Measurements from ENCODE around the gene PIK3CG.
A peak's percentile ranks its signal among the peaks of the same experiment; 100 is the strongest.

PIK3CG gene

DNA sequence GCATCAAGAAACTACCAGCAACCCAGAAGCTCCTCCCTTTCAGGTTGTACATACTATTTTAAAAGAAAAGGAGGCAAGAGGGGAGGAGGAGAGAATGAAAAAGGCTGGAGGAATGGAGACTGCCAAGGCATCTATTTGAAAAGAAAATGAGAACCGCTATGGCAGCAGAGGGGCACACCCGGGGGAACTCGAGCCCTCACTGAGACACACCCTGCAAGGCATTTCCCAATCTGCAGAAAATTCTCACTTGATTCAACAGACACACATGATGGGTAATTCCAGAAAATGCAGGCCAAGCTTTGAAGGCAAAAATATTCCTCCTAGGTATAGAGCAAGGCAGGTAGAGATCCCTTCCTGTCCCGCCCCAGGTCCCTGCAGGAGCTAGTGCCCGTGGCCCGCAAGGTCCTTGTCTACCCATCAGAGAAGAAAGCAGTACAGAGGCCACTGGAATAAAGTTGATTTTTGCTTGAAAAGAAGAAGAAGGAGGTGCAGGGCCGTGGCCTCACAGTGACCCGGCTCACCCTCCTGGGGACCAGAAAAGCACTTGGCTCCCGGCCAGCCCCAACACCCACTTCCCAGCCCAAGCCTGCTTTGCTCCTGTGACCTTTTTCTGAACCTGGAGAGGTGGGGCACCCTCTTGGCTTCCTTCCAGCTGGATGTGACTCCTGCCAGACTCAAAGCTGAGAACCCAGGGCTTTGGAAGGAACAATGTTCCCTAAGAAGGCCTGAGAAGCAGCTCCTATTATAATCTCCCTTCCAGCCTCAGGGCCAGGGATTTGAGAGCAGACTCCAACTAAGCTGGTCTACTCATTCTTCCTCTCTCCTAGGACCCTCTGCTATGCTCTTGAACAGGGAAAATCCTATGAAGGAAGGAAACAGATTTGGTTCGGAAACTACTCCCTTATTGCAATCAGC, 6.2 kb upstream of the PIK3CG start:
- DNase-seq = no peak

DNA sequence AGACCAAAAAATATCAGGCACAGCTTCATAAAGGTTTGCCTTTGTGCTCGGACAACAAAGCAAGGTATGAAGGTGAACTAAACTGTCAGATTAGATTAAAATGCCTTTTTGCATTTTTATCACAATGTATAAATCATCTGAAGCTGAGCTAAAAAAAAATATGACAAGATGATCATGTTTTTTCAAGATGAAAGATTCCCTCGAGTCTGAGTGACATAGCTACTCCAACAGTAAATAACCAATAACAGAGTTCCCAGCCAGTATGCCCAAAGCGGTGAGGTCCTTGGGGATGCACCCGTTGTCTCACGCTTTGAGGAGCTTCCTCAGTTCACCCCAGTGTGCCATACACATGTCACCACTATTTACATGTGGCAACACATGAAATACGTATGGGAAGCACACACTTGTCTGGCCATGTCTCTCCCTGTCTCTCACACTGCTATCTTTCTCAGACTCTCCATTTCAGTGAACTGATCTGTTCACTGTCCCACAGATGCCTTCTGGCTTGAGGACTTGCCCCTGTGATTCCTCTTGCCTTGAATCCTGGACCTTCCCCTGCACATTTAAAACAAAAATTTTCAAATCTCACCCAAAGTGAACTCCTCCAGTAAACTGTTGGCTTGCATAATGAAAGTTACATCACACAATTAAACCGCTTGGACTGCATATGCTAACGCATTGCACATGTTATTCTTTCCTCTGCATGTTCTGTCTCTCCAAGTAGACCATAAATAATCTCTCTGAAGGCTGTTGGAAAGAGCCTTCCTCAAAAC, 2.6 kb upstream of the PIK3CG start:
- DNase-seq = no peak

DNA sequence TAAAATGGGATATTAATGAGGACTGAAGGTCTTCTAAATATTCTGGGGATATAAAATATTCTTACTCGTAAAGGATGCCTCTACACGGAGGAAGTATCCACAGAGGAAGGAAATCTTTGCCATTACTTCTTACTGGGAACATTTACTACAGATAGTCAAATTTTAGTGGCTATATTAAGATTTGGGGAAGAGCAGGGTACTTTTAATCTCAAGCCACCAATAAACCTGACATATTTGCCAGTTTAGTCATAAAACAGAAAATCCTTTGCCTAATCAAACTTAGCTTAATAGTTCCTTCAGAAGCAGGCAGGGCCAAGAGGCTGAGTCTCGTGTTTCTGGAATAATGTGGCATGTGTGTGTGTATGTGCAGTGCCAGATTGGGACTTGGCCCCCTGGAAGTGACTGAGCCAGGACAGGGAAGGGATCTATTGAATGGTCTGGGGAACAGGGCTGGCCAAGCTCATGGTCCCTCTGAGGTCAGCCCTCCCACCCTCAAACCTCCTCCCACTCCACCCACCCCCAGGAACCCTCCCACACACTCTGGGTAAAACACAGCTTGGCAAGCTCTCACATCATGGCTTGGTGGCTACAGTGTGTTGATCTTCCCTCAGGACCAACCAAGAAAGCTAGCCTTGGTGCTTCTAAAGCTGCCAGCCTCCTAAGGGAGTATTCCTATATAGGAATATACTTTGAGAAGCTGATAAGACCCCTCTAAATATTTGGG, 1.6 kb upstream of the PIK3CG start:
- no peak for DNase-seq

DNA sequence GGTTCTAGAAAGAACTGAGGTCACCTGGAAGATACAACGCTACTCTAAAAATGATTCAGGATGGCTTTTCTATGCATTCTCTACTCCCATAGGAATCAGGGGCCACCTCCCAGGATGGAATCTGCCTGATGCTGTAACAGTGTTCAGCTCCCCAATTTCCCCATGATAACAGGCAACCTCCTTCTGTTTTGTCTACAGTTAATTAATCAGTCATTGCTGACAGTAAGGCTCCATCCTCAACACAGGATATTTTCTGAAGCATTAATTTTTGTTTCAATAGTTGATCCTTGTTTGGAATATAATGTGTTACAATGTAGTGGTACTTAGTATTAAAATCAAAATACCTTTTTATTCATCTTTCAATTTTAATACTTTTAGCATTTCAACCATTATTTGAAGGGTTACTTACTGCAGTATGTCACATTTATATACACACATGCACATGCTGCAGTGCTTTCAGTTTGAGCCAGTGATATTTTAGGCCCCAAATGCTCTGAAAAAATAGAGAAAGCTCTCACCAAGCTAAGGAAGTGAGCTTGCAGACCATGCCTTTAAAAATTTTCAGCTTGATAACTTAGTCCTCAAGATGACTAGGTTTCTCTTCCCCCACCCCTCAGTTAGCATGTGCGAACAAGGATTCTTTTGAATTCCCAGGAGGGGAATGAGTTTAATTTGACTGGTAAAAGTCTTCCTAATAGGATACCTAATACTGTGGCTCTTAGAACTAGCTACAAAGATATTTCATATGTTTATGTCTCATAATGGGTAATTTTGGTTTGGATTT, 592 bp upstream of the PIK3CG start:
- peak in 1 of 2 donors; percentile 11 for DNase-seq

DNA sequence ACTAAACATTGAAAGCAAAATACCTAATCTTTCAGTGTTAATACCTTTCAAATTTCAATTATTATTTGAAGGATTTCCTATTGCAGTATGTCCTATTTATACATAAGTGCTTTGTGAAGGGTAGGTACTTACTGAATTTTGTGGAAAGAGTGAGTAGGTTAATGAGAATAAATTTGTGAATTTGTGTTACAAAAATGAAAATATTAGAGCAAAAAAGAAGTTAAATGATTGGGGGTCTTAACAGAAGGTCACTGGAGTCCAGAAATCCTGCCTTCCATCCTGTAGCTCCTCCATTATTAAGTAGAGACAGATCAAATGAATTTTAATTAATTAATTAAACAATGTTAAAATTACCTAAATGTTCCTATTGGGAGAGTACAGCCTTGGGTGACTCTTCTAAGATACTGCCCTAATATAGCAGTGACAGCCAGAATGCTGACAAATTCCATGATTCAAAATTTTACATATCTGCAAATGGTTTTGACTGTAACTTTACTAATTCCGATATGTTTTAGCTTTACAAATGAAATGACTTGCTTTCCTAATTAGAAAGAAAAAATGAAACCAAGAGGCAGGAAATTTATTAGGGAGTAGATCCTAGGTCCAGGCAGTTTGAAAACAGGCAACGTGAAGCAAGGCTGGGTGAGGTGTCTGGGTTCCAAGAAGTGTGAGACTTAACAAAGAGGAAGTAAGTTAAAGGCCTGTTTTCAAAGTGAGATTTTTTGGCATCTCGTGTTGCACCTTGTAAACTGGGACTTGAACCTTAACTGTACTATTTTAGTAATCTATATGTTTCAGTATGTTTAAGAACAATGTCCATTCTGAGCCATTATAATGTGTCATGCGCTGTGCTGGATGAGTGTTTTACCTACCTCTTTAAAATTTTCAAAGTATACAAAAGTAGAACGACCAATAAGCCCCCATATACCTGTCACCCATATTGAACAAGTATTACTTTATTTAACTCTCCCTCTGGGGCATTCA, 1.5 kb downstream of the PIK3CG start:
- DNase-seq = peak in 1 of 2 donors; percentile 45

DNA sequence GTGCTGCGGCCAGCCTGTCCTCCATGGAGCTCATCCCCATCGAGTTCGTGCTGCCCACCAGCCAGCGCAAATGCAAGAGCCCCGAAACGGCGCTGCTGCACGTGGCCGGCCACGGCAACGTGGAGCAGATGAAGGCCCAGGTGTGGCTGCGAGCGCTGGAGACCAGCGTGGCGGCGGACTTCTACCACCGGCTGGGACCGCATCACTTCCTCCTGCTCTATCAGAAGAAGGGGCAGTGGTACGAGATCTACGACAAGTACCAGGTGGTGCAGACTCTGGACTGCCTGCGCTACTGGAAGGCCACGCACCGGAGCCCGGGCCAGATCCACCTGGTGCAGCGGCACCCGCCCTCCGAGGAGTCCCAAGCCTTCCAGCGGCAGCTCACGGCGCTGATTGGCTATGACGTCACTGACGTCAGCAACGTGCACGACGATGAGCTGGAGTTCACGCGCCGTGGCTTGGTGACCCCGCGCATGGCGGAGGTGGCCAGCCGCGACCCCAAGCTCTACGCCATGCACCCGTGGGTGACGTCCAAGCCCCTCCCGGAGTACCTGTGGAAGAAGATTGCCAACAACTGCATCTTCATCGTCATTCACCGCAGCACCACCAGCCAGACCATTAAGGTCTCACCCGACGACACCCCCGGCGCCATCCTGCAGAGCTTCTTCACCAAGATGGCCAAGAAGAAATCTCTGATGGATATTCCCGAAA, 2.7 kb downstream of the PIK3CG start:
- no peak for DNase-seq

DNA sequence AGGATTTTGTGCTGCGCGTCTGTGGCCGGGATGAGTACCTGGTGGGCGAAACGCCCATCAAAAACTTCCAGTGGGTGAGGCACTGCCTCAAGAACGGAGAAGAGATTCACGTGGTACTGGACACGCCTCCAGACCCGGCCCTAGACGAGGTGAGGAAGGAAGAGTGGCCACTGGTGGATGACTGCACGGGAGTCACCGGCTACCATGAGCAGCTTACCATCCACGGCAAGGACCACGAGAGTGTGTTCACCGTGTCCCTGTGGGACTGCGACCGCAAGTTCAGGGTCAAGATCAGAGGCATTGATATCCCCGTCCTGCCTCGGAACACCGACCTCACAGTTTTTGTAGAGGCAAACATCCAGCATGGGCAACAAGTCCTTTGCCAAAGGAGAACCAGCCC, 3.3 kb downstream of the PIK3CG start:
- no peak for DNase-seq

DNA sequence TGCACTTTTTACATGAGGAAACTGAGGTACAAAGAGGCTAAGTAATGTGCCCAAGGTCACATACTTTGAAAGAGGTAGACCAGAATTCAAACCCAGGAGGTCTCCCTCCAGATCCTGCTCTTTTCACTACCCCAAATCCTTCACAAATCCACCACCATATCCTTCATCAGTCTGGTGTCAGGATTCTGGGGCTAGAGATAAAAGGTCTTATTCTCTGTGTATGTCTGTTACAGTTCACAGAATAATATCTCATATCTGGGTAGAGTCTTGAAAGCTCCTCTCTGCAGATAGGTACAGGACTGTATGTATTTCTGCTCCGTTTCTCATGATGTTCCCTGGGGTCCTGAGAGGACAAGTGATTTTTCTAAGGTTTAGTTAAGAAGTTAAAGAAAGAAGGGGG, 4.9 kb downstream of the PIK3CG start:
- DNase-seq = no peak

DNA sequence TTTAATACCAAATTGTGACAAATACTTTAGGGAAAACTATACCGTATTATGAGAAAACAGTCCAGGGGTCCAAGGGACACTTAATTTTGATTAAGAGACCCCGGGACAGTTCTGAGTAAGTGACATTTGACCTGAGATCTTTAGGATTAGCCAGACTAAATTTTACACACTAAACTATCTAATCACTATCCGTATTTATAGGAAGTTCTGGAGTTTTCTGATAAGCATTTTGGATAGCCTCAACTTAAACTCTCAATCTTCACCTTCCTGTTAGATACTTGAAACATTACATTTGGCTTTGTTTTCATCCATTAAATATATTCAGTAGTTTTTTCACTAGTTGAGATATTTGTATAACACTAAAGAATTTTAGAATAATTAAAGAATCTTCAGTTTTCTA, 5.4 kb downstream of the PIK3CG start:
- no peak for DNase-seq

DNA sequence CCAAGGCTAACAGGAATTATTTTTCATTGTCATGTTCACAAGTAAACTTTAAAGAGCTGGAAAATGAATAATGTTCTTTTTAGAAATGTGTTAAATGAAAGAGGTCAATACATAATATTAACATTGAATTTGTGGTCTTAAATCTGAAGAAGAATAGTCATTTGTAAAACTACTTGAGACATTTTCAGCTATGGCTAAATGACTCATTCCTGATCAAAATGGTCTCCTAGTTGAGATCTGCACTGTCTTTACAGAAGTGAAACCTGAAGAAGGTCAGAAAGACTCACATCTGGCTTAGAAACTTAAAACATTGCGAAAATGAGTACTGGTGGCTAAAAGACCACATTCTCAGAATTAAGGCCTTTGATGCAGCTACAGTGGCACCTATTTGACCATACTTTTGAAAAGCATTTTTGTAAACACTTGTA, 5.9 kb downstream of the PIK3CG start:
- DNase-seq = peak in 1 of 2 donors; percentile 52

DNA sequence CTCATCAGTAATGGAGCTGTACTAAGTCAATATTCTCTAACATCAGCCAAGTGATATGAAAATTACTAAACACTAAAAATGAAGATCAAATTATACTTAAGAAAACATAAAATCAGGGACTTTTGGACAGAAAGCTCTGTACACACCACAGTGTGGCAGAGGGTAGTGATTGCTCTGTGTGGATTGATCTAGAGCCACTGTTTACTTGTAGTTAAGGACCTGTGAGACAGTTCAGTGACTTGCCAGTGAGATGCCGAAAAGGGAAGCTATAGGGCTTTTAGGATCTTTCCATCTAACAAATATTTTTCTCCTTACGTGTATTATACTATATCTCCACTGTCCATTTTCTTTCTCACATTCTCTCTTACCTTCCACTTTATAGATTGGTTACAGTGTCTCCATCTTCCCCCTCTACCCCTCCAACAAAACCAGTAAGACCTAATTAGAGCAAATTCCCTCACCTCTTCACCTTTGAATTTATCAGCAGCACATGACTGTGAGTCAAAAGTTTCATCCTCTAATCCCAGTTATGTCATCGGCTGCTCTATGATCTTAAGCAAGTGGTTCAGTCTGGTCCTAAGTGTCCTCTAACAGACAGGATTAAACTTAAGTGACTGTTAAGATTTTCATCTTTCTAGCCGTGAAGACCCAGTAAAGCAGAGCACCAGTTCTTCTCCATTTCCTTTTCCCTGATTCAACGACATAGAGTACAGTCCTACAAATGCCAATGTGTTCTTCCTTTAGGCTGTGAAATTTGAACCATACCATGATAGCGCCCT, 6.9 kb downstream of the PIK3CG start:
- DNase-seq = no peak

DNA sequence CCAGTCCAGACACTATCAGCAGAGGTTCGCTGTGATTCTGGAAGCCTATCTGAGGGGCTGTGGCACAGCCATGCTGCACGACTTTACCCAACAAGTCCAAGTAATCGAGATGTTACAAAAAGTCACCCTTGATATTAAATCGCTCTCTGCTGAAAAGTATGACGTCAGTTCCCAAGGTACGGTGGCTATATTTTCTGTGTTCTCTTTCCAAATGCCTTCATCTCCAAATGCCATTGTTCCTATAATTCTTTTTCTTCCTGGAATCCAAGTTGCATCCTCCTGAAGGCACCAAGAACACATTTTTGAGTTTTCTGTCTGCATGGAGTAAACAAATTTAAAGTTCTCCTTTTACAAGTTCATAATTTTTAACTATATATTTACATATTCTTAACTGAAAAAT, 7.7 kb downstream of the PIK3CG start:
- DNase-seq = no peak

DNA sequence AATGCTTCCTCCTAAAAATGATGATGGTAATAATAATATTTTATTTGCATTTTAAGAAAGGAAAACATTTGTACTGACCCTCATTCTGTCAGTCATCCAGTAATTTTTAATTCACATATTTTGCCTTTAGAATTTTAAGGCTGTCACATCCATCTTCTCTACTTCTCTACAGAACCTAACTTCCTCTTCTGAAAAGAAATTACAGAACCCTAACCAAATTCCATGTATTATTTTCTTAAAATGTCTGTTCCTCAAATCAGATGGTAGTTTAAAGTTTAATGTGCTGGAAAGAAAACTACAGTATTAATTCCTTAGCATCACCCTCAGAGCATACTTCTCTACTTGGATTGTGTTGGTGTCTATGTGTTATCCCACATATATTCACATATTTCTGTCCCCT, 9.0 kb downstream of the PIK3CG start:
- DNase-seq = no peak

DNA sequence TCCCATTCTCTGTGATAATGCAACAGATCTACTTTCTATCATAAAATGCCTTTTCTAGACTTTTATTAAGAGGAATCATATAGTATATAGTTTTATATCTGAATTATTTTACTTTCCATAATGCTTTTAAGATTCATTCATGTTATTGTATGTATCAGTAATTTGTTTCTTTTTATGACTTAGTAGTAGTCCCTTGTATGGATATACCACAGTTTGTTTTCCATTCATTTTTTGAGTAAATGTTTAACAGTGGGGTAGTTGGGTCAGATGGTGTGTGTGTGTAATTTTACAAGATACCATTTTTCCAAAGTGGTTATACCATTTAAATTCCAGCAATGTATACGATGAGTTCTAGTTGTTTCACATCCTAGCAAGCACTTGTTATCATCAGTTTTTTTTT, 10.4 kb downstream of the PIK3CG start:
- no peak for DNase-seq

DNA sequence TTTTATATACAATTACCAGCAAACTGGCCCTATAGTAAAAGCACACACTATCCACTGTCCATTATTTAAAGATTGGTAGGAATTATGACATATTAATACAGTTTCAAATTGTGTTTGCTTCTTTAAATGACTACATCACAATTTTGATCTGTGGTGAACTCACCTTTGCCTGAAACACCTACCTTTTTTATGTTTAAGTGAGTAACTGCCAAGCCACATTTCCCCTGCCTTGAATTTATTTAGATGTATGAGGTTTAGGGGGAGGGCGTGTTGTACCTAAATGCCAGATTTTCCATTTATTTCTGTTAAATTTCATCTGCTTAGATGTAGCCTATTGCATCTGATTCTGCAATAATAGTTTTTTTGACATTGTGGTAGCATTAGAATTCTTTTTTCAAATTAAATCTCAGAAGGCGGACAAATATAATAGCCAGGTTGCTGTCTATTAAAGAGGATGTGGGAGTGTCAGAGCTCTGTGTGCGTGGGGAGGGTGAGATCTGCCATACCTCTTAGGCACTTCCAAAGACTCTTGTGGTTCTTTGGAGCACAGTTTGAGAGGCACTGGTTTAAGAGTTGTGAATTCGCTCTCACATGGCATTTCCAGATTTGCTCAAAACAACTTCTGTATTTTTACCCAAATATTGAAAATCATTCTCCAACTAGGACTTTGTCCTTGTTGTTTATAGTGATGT, 13.8 kb downstream of the PIK3CG start:
- no peak for DNase-seq

DNA sequence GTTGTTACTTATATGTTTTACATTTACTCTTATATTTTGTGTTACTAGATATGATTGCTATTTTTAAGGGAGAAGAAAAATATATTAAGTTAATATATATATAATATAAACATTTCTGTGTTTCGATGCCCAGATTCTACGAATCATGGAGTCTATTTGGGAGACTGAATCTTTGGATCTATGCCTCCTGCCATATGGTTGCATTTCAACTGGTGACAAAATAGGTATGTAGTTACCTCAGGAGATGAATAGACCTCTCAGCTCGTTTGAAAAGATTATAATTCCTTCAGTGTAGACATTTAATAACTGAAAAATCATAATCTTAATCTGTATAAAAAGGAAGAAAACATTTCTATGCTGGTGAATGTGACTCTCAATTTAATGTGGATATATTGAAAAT, 16.9 kb downstream of the PIK3CG start:
- no peak for DNase-seq

DNA sequence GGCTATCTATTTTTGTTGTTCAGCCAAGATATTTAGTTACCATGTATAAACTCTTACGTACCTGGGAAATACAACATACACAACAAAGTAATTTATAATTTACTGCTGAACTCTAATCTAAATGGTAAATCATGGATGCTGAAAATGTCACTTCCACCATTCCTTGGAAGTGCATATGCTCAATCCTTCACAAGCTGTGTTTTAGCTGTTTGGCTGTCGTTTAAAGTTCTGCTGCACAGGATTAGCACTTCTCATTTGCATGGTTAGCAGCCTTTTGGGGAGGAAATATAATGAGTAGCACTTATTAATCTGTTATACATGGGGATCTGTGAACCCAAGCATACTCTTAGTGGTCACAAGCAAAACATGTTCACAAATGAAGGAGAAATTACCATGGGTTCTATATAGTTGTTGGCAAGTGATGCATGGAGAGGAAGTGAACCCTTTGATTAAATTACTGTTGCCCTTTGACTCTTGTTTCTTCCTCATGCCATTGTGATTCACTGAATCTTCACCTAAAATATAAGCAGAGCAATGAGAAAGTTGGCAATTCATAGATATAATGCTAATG, 18.5 kb downstream of the PIK3CG start:
- no peak for DNase-seq

DNA sequence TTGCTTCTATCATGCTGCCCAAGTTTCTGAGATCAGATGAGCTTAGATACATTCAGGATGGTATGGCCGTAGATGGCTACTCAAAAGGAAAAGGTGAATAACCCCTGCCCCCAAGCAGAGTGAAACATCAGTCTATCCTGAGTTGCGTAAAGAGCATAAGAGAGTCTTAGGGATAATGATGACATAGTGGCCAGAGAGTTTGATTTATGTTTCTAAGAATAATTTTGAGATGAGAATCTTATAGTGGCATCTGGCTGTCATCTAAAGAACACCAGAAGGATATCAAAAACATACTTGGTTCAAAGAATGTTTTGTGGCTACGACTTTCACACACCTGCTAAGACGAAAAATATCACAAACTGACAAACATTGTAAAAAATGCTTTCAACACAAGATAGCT, 20.6 kb downstream of the PIK3CG start:
- no peak for DNase-seq

DNA sequence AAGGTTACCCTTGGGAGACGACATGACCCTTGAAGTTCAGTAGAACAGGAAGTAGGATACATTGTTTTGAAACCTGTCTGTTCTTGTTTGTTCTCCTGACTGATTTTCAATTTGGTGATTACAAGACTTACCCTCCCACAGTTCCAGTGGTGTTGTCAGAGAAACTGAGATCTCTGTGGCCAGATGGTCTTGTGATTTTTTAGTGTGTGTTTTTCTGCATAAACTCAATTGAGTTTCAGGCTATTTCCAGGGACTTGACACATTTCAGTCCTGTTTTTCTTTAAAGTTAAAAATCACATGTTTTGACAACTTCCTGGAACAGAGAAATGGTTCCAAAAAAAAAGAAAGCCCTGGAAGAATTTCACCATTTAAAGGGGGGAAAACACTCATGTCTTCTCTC, 22.3 kb downstream of the PIK3CG start:
- DNase-seq = no peak

All from bone marrow (tissue), 2 donors.